Neutrophil (primary cell): ENCODE measurements around the gene CKMT1B.
"Not testable (repeated sequence)": the region's sequence is repeated elsewhere in the genome, so short reads cannot be mapped to it uniquely, and the experiment has no call there.

Experiments used
- H3K27ac ChIP-seq: fragments of 200-600 bp; sonication (generic); 2 replicates; pipeline ENCODE4 v1.5.1; 2016; ENCODE audit warnings: mild to moderate bottlenecking, moderate library complexity
- H3K27me3 ChIP-seq: fragments of 200-600 bp; sonication (generic); 2 replicates; pipeline ENCODE4 v1.6.0; 2016; ENCODE audit warnings: mild to moderate bottlenecking
- H3K36me3 ChIP-seq: fragments of 200-600 bp; sonication (generic); 2 replicates; pipeline ENCODE4 v1.5.1; 2017
- H3K4me1 ChIP-seq, 2 experiments: fragments of 200-600 bp in 1 of 2; sonication (generic) in 1 of 2; 1 replicate in 1 of 2; 2 replicates in 1 of 2; pipeline versions ENCODE4 v1.5.1 to v1.6.1; 2013 to 2016; ENCODE audit warnings: low read depth in 1 of 2, low read length in 1 of 2, mild to moderate bottlenecking in 1 of 2, moderate library complexity in 1 of 2; ENCODE audit not compliant: control insufficient read depth in 1 of 2, insufficient read depth in 1 of 2
- H3K4me3 ChIP-seq, 2 experiments: fragments of 200-600 bp in 1 of 2; sonication (generic) in 1 of 2; 1 replicate in 1 of 2; 2 replicates in 1 of 2; pipeline ENCODE4 v1.5.1; 2013 to 2016; ENCODE audit warnings: low read depth in 1 of 2, low read length in 1 of 2, mild to moderate bottlenecking in 1 of 2, moderate library complexity in 1 of 2
- H3K9me3 ChIP-seq: fragments of 200-600 bp; sonication (generic); 2 replicates; pipeline ENCODE4 v1.5.1; 2016
- TF ChIP-seq, protein P1 (sequence below): fragments of 200-600 bp; sonication (generic); IDR thresholded peaks from 2 replicates; pipeline ENCODE4 v1.5.1; 2016; ENCODE audit warnings: antibody characterized with exemption

CKMT1B gene

DNA sequence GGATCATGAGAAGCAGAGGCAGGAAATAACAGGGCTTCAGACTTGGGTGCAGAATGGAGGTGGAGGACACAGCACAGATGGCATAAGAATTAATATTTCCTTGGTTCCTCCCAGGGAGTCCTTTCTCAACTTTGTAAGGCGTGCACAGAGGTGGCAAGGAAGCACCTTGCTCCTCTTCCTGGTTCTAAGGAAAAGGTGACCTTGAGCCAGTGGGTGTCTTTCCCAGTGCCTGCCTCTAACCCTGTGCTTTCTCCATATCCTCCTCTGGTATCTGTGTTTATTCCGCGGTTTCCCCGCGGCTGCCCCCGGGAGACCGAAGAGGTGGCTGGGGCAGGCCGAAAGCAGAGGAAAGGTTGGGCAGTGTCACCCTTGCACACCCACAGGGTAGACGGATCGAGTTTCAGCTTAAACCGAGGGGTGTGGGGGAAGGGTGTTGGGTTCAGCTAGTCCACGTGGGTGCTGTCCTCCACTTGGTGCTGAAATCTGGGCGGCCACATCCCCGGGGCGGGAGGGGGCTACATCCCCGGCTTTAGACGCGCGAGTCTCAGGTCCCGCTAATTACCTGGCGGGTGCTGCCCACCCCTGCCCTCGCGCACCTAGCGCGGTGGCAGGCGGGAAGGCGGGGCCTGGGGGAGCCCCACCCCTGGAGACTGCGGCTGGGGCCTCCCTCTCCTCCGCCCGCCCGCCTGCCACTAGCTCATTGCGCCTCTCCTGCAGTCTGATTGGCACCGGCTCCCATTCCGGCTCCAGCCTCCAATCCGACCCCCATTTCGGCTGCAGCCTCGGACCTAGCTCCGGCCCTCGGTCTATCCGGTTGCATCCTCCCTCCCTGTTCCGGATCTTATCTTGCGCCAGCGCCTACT is at the start of gene CKMT1B:
Gene CKMT1B (plus strand): TSS at position 700 of the 863 bp plus-strand sequence. CDS start 192 bp downstream, outside the sequence.
- H3K27ac ChIP-seq, H3K9me3 ChIP-seq: not testable (repeated sequence)
- peaks cover 15% of the 10 kb centered on the region for H3K27me3 ChIP-seq

DNA sequence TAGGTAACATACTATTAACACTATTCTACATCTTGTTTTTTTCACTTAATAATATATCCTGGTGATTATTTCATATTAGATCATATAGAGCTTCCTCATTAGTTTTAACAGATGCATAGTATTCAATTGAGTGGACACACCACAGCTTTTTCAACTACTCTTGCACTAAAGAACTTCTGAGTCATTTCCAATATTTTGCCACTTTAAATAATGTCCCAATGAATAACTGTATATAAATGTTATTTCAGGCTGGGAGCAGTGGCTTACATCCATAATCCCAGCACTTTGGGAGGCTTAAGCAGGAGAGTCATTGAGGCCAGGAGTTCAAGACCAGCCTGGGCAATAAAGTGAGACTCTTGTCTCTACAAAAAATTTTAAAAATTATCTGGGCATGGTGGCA is 49.6 kb upstream of the CKMT1B start:
- Histone ChIP-seq H3K4me3 (no peak overlapping the region), H3K27me3 (no peaks in the 10 kb centered on the region), H3K4me1 (no peaks in the 10 kb centered on the region), H3K9me3 (no peaks in the 10 kb centered on the region), H3K36me3 (no peaks in the 10 kb centered on the region), H3K27ac (no peak overlapping the region)
- TF ChIP-seq, protein P1, sequence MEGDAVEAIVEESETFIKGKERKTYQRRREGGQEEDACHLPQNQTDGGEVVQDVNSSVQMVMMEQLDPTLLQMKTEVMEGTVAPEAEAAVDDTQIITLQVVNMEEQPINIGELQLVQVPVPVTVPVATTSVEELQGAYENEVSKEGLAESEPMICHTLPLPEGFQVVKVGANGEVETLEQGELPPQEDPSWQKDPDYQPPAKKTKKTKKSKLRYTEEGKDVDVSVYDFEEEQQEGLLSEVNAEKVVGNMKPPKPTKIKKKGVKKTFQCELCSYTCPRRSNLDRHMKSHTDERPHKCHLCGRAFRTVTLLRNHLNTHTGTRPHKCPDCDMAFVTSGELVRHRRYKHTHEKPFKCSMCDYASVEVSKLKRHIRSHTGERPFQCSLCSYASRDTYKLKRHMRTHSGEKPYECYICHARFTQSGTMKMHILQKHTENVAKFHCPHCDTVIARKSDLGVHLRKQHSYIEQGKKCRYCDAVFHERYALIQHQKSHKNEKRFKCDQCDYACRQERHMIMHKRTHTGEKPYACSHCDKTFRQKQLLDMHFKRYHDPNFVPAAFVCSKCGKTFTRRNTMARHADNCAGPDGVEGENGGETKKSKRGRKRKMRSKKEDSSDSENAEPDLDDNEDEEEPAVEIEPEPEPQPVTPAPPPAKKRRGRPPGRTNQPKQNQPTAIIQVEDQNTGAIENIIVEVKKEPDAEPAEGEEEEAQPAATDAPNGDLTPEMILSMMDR = no peak

More for the DNA sequence above, at the start of gene CKMT1B:
- H3K4me3 ChIP-seq, H3K36me3 ChIP-seq, H3K4me1 ChIP-seq: not testable (repeated sequence)

GRCh38 chr15:43545426-43545825 is 48.4 kb upstream of the CKMT1B start:
- Histone ChIP-seq H3K36me3 (no peaks in the 10 kb centered on the region), H3K27ac (no peak overlapping the region), H3K27me3 (no peaks in the 10 kb centered on the region), H3K4me1 (no peaks in the 10 kb centered on the region), H3K4me3 (no peak overlapping the region), H3K9me3 (no peaks in the 10 kb centered on the region)
- TF ChIP-seq, protein P1 = no peak

DNA sequence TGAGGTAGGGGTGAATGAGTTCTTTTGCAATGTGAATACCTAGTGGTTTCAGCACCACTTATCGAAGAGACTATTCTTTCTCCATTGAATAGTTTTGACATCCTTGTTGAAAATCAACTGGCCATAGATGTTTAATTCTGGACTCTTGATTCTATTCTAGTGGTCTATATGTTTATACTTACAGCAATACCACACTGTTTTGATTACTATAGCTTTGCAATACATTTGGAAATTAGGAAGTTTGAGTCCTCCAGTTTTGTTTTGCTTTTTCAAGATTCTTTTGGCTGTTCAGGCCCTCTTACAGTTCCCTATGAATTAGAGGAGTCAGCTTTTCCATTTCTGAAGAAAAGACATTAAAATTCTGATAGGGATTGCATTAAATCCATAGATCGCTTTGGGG is 46.3 kb upstream of the CKMT1B start:
- Histone ChIP-seq H3K9me3 (no peaks in the 10 kb centered on the region), H3K4me1 (no peaks in the 10 kb centered on the region), H3K27me3 (no peaks in the 10 kb centered on the region), H3K4me3 (no peak overlapping the region), H3K36me3 (no peaks in the 10 kb centered on the region), H3K27ac (no peak overlapping the region)
- TF ChIP-seq, protein P1 = no peak

DNA sequence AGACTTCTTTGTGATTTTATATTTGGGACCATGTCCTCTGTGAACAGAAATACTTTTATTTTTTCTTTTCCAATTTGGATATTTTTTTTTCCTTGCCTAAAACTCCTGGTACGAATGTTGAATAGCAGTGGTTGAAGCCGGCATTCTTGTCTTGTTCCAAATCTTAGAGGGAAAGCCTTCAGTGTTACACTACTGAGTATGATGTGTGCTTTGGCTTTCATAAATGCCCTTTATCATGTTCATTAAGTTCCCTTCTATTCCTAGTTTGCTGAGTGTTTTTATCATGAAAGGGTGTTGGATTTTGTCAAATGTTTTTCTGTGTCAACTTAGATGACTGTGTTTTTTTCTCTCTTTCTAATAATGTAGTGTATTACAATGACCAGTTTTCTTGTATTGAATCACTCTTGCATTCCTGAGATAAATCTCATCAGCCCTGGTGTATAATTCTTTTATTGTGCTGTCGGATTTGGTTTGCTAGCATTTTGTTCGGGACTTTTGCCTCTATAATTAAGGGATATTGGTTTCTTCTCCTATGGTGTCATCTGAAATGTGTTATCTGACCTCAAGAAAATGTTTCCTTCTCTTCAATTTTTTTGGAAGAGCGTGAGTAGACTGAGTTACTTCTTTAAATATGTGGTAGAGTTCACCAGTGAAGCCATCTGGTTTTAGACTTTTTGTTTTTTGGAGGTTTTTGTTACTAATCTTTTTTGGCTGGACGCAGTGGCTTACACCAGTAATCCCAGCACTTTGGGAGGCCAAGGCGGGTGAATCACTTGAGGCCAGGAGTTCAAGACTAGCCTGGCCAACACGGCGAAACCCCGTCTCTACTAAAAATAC is 43.1 kb upstream of the CKMT1B start:
- Histone ChIP-seq H3K4me3 (no peak overlapping the region), H3K36me3 (no peaks in the 10 kb centered on the region), H3K4me1 (no peaks in the 10 kb centered on the region), H3K27me3 (no peaks in the 10 kb centered on the region), H3K27ac (no peak overlapping the region), H3K9me3 (no peaks in the 10 kb centered on the region)
- TF ChIP-seq, protein P1 = no peak

GRCh38 chr15:43552256-43552655 is 41.6 kb upstream of the CKMT1B start:
- TF ChIP-seq, protein P1 = no peak
- peaks cover 2% of the 10 kb centered on the region for H3K36me3 ChIP-seq

More at GRCh38 chr15:43552256-43552655, 41.6 kb upstream of the CKMT1B start:
- Histone ChIP-seq H3K27ac (no peak overlapping the region), H3K9me3 (no peaks in the 10 kb centered on the region), H3K27me3 (no peaks in the 10 kb centered on the region), H3K4me1 (no peaks in the 10 kb centered on the region), H3K4me3 (no peak overlapping the region)
